Ureter (tissue), 1 donor: ENCODE results near the gene POLN. TPM values are rescaled to one million over a fixed set of nuclear protein-coding genes. Genes with fewer than 3 reads are reported as not detected.
A peak's percentile ranks its signal among the peaks of the same experiment; 100 is the strongest.

Experiments
- DNase-seq: peaks from one replicate; pipeline ENCODE4 v3.0.0-alpha.2; 2020; ENCODE audit warnings: low spot score
- total RNA-seq: library from RNA; stranded (reverse); gene quantifications from one replicate; pipeline ENCODE4 v1.2.4, GENCODE V29; 2023
- donor health status: DM: yes; HTN: yes; CAD: no.

Gene POLN
- 3.1 TPM for total RNA-seq

GRCh38 chr4:2241410-2242353, at the start of gene POLN, which contains the start of gene HAUS3:
POLN (minus strand) TSS chr4:2242121; CDS start chr4:2229231, 12,890 bp downstream.
HAUS3 (minus strand) TSS chr4:2242121; CDS start chr4:2240946, 1,175 bp downstream.
- peak; percentile 99 for DNase-seq

- DNase-seq: peak; percentile 47
Measured at GRCh38 chr4:2290974-2291704, 49.2 kb upstream of the POLN start.

- no peak for DNase-seq
Measured at GRCh38 chr4:2290488-2290887, 48.6 kb upstream of the POLN start.

GRCh38 chr4:2289955-2290333, 48.0 kb upstream of the POLN start:
- no peak for DNase-seq

GRCh38 chr4:2289311-2289954, 47.5 kb upstream of the POLN start:
- DNase-seq: no peak

- no peak for DNase-seq
Measured at GRCh38 chr4:2288051-2288541, 46.2 kb upstream of the POLN start.

GRCh38 chr4:2287594-2287915, 45.6 kb upstream of the POLN start:
- no peak for DNase-seq

- no peak for DNase-seq
Measured at GRCh38 chr4:2286904-2287593, 45.1 kb upstream of the POLN start.

- no peak for DNase-seq
Measured at GRCh38 chr4:2285613-2286381, 43.9 kb upstream of the POLN start.

- DNase-seq: no peak
Measured at GRCh38 chr4:2284934-2285612, 43.2 kb upstream of the POLN start.

- DNase-seq: no peak
Measured at GRCh38 chr4:2284161-2284933, 42.4 kb upstream of the POLN start.

GRCh38 chr4:2283199-2283711, 41.3 kb upstream of the POLN start:
- DNase-seq: no peak

GRCh38 chr4:2281575-2282343, 39.8 kb upstream of the POLN start:
- DNase-seq: no peak

GRCh38 chr4:2280531-2281300, 38.8 kb upstream of the POLN start:
- DNase-seq: no peak

- DNase-seq: no peak
Measured at GRCh38 chr4:2277956-2278355, 36.0 kb upstream of the POLN start.

GRCh38 chr4:2276581-2277325, 34.8 kb upstream of the POLN start:
- no peak for DNase-seq
